Sigmoid colon (tissue), 7 donors: ENCODE measurements around the gene DHRS11. TPM values are rescaled to one million over a fixed set of nuclear protein-coding genes. Genes with fewer than 3 reads are reported as not detected.
A peak's percentile ranks its signal among the peaks of the same experiment; 100 is the strongest.

Experiments
- DNase-seq: peaks from one replicate; pipeline ENCODE4 v3.0.0-alpha.2; 2019
- H3K27ac ChIP-seq, 4 donors: fragments of 200-600 bp; sonication (generic); one replicate each; pipeline ENCODE4 v1.5.1; 2016 to 2019; ENCODE audit warnings: mild to moderate bottlenecking in 1 of 4
- H3K27me3 ChIP-seq, 3 donors: fragments of 200-600 bp; sonication (generic); one replicate each; pipeline ENCODE4 v1.5.1; 2019; ENCODE audit warnings: mild to moderate bottlenecking in 1 of 3
- H3K36me3 ChIP-seq, 4 donors: fragments of 200-600 bp; sonication (generic); one replicate each; pipeline ENCODE4 v1.5.1; 2016 to 2019
- H3K4me1 ChIP-seq, 4 donors: fragments of 200-600 bp; sonication (generic); one replicate each; pipeline ENCODE4 v1.5.1; 2017 to 2019
- H3K4me3 ChIP-seq, 4 donors: fragments of 200-600 bp; sonication (generic); one replicate each; pipeline ENCODE4 v1.5.1; 2017 to 2019; ENCODE audit warnings: mild to moderate bottlenecking in 2 of 4, moderate library complexity in 1 of 4
- H3K9me3 ChIP-seq, 4 donors: fragments of 200-600 bp in 3 of 4; sonication (generic) in 3 of 4; one replicate each; pipeline versions ENCODE4 v1.5.1 to v1.6.1; 2013 to 2019
- CTCF ChIP-seq, 4 experiments: fragments of 450-650 bp in 3 of 4; fragments of 200-600 bp in 1 of 4; IDR thresholded peaks; one replicate each; pipeline ENCODE4 v1.5.1; 2016 to 2019; ENCODE audit warnings: antibody characterized with exemption in 4 of 4, mild to moderate bottlenecking in 3 of 4, moderate library complexity in 2 of 4
- EP300 ChIP-seq, 4 donors: sonication (generic); formaldehyde crosslinking; IDR thresholded peaks; one replicate each; pipeline ENCODE4 v1.6.1; 2017; ENCODE audit warnings: antibody characterized with exemption in 4 of 4
- POLR2A ChIP-seq, 2 donors: fragments of 450-650 bp; IDR thresholded peaks; one replicate each; pipeline ENCODE4 v1.6.1; 2016; ENCODE audit warnings: antibody characterized with exemption in 2 of 2, mild to moderate bottlenecking in 2 of 2, moderate library complexity in 2 of 2
- POLR2AphosphoS5 ChIP-seq, 4 donors: sonication (generic); formaldehyde crosslinking; IDR thresholded peaks; one replicate each; pipeline ENCODE4 v1.6.1; 2017; ENCODE audit warnings: antibody characterized with exemption in 4 of 4
- WGBS, 2 donors: extraction: QIAGEN DNeasy Blood & Tissue Kit; methylation state at CpG; one replicate each; pipeline ENCODE4 v1.1.7; 2013; 5-methylcytosine and 5-hydroxymethylcytosine counted together
- intact Hi-C: fragments of 100-400 bp; cut with DNase I; formaldehyde crosslinking; loops from one replicate; pipeline ENCODE4 v1.15.1; 2023
- polyA plus RNA-seq, 3 donors: library from polyadenylated mRNA; stranded (reverse); fragments of 200-250 nt; gene quantifications; one replicate each; pipeline ENCODE4 v1.2.3, GENCODE V29; 2013
- total RNA-seq, 4 donors: library from RNA; depleted of rRNA; stranded (reverse); fragments of >200 nt; gene quantifications; one replicate each; pipeline ENCODE4 v1.1.0, GENCODE V29; 2016
- donor health status: healthy with polysubstance abuse.
- donor health status: Bipolar disorder and iron deficiency.
- donor health status: healthy.

The DHRS11 gene, protein sequence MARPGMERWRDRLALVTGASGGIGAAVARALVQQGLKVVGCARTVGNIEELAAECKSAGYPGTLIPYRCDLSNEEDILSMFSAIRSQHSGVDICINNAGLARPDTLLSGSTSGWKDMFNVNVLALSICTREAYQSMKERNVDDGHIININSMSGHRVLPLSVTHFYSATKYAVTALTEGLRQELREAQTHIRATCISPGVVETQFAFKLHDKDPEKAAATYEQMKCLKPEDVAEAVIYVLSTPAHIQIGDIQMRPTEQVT
- total RNA-seq (1 to 10 TPM; 4.3 to 8.9 (median 7.5) TPM), polyA plus RNA-seq (100 to 1,000 TPM in 2 of 3 donors, 10 to 100 TPM in 1; 97.6 to 239 (median 212) TPM)

DNA sequence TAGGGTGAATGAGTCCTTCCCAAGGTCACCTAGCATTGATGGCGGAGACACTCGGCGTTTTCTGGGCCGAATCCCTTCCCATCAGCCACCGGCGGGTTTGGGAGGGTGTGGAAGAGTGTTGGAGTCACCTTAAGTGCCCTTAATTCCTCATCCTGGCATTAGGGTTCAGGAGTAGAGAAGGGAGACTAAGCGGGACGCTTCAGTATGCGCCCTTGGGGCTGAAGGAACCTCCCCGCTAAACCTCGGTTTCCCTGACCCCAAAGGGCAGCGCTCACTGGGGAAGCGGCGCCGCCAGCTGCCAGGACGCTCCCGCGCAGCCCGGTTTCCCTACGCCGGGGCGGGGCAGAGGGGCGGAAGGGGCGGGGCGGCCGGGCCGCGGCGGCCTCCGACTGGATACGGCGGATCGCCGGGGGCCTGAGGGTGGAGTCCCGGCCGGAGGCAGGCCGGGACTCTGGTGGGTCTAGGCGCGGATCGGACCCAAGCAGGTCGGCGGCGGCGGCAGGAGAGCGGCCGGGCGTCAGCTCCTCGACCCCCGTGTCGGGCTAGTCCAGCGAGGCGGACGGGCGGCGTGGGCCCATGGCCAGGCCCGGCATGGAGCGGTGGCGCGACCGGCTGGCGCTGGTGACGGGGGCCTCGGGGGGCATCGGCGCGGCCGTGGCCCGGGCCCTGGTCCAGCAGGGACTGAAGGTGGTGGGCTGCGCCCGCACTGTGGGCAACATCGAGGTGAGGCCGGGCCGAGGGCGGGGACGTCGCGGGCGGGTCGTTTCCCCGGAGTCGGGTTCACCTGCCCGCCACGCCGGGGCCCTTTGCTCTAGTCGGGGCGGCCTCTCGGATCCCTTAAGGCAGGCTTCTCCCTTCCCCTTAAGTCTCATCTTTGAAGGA lies at the start of gene DHRS11:
TSS of gene DHRS11 (plus strand) at position 446 of the 882 bp plus-strand sequence. CDS start at position 577, 131 bp downstream.
- H3K4me1 ChIP-seq, result peaks cover 0 to 20% (median 16%) of the 10 kb centered on the region in 4 donors
- intact Hi-C loops, result loop anchor here (10.0 kb wide), 1 partner anchor 107 kb away; the partner anchor contains the start of gene ZNHIT3
- WGBS, 2 donors, result 1 to 2% methylated on average over 87 of the region's 87 CpGs
- TF ChIP-seq EP300 (IDR thresholded peaks at IDR 0.05) (no peak), POLR2AphosphoS5 (IDR thresholded peaks at IDR 0.05) (peak in 2 of 4 donors; percentile 52 to 53), POLR2A (IDR thresholded peaks at IDR 0.05) (no peak)
- peak within 1 kb of the TSS; percentile 69 to 80 (median 76) for H3K27ac ChIP-seq
- no peaks in the 10 kb centered on the region for H3K9me3 ChIP-seq
- no peaks in the 10 kb centered on the region for H3K27me3 ChIP-seq
- peak; percentile 88 for DNase-seq
- H3K4me3 ChIP-seq, result peak within 1 kb of the TSS; percentile 53 to 99 (median 87)
- H3K36me3 ChIP-seq, result peaks cover 0 to 39% (median 12%) of the 10 kb centered on the region in 4 donors

DNA sequence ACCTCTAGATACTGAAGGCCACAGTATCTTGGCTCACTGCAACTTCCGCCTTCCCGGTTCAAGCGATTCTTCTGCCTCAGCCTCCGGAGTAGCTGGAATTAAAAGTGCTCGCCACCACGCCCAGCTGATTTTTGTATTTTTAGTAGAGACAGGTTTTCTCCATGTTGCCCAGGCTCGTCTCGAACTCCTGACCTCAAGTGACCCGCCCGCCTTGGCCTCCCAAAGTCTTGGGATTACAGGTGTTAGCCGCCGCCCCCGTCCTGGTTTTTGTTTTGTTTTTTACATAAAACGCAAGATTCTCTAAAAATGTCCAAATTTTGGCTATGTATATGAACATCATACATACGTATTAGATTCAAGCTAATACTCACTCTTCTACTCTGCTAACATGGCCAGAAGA lies 48.9 kb upstream of the DHRS11 start:
- TF ChIP-seq EP300 (IDR thresholded peaks at IDR 0.05) (no peak), POLR2AphosphoS5 (IDR thresholded peaks at IDR 0.05) (no peak), CTCF (IDR thresholded peaks at IDR 0.05) (no peak), POLR2A (IDR thresholded peaks at IDR 0.05) (no peak)
- 95 to 97% methylated on average over 15 of the region's 15 CpGs for WGBS, 2 donors

GRCh38 chr17:36544044-36544306 lies 47.7 kb upstream of the DHRS11 start:
- H3K36me3 ChIP-seq, result no peaks in the 10 kb centered on the region
- peak in 1 of 4 donors; percentile 40 for TF ChIP-seq POLR2AphosphoS5 (IDR thresholded peaks at IDR 0.05)
- no peak for TF ChIP-seq CTCF (IDR thresholded peaks at IDR 0.05)
- 0% methylated on average over 10 of the region's 10 CpGs for WGBS, 2 donors
- intact Hi-C loops, result loop anchor here (1.0 to 10.0 kb wide), 3 partner anchors 8 to 1299 kb away; partner anchors contain the start of genes MRM1 and SLFN5
- peak overlapping the region; percentile 68 to 96 (median 92) for H3K4me3 ChIP-seq
- DNase-seq, result peak; percentile 70
- H3K9me3 ChIP-seq, result no peaks in the 10 kb centered on the region
- H3K27ac ChIP-seq, result peak overlapping the region; percentile 95 to 100 (median 98)
- H3K4me1 ChIP-seq, result peaks cover 0 to 44% (median 43%) of the 10 kb centered on the region in 4 donors
- H3K27me3 ChIP-seq, result no peaks in the 10 kb centered on the region

More for the DNA sequence above, 48.9 kb upstream of the DHRS11 start:
- intact Hi-C loops, result loop anchor here (10.0 kb wide), 1 partner anchor 1298 kb away; the partner anchor contains the start of gene SLFN5
- no peak overlapping the region for H3K27ac ChIP-seq
- peaks cover 0 to 32% (median 31%) of the 10 kb centered on the region in 4 donors for H3K4me1 ChIP-seq
- peaks cover 0 to under 1% (median 0%) of the 10 kb centered on the region in 4 donors for H3K36me3 ChIP-seq
- DNase-seq, result no peak
- no peaks in the 10 kb centered on the region for H3K9me3 ChIP-seq
- H3K4me3 ChIP-seq, result no peak overlapping the region
- no peaks in the 10 kb centered on the region for H3K27me3 ChIP-seq

DNA sequence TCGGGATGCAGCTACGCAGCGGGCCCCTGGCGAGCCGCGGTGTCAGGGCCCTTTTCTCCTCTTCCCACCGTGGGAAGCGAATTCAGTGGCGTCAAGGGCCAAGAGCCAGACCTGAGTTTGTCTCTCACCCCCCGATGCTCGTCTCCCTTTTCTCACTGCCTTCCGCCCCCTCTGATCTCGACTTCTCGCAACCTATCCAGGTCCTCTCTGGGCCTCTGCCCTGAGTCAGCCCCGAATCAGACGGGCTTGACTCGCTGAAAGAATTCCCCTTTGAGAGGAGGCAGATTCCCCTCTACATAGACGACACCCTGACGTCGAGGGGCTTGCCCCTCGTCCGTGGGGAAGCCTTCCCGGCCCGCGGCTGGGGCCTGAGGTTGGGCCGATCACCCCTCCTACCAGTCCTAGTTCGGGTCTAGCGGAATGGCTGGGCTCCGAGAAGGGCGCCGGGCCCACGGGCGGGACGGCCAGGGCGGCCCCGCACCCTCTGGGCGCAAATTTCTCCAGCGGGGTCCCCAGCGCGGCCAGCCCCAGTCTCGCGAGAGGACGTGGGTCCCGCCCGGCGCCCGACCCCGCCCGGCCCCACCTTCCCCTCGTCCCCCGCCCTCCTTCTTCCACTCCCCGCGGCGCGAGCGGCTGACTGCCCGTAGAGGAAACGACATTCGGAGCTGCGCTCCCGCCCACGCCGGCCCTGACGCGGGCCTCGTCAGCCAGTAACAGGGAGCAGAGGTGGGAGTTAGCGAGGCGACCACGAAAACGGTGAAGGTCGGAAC lies 47.2 kb upstream of the DHRS11 start, which contains the start of gene GGNBP2:
TSS of gene GGNBP2 (plus strand) at position 613 of the 770 bp plus-strand sequence. CDS start 806 bp downstream, outside the sequence.
- Histone ChIP-seq H3K36me3 (no peaks in the 10 kb centered on the region), H3K4me1 (peaks cover 0 to 48% (median 47%) of the 10 kb centered on the region in 4 donors), H3K27ac (peak within 1 kb of the TSS; percentile 95 to 100 (median 98)), H3K4me3 (peak within 1 kb of the TSS; percentile 68 to 96 (median 92)), H3K27me3 (no peaks in the 10 kb centered on the region), H3K9me3 (no peaks in the 10 kb centered on the region)
- 0% methylated on average over 71 of the region's 71 CpGs for WGBS, 2 donors
- TF ChIP-seq EP300 (IDR thresholded peaks at IDR 0.05) (no peak), POLR2A (IDR thresholded peaks at IDR 0.05) (peak; percentile 88 to 93), CTCF (IDR thresholded peaks at IDR 0.05) (no peak), POLR2AphosphoS5 (IDR thresholded peaks at IDR 0.05) (peak; percentile 94 to 99 (median 98))
- DNase-seq, result peak; percentile 95
- intact Hi-C loops, result loop anchor here (1.0 to 10.0 kb wide), 3 partner anchors 8 to 1300 kb away; partner anchors contain the start of genes MRM1 and SLFN5
